ENCODE measurements around the gene TNFAIP3.

TNFAIP3 gene

DNA sequence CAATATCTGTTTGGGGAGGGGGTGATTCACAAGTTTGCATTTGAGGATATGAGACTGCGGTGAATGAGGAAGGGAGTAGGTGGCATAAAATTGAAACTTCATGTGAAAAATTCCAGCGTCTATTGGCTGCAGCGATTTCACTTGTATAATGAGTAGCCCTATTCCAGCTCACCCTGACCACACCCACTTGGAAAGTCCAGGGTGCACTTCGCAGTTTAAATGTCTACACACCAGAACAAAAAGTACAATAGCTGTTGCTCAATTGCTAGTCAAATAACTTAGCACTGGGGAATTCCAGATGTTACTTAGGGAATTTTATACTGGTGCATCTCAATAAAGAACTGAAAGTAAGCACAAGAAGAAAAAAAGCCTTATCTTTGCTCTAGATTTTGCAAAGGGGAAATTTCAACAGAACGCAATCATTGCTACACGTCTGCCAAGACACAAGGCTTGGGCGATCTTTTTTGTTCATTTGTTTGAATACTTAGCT, 6.3 kb downstream of the TNFAIP3 start:
- no peak for DNase-seq (ENCODE audit: low read depth)
- no peak overlapping the region for H3K4me3 ChIP-seq (ENCODE audit: low read length)
- TF ChIP-seq CTCF (conservative IDR thresholded peaks at IDR 0.05; ENCODE audit: low read depth, low read length) = no peak

GRCh38 chr6:137874204-137875057, 7.4 kb downstream of the TNFAIP3 start:
- no peak for TF ChIP-seq CTCF (conservative IDR thresholded peaks at IDR 0.05; ENCODE audit: low read depth, low read length)
- no peak for DNase-seq (ENCODE audit: low read depth)
- H3K4me3 ChIP-seq (ENCODE audit: low read length) = no peak overlapping the region

DNA sequence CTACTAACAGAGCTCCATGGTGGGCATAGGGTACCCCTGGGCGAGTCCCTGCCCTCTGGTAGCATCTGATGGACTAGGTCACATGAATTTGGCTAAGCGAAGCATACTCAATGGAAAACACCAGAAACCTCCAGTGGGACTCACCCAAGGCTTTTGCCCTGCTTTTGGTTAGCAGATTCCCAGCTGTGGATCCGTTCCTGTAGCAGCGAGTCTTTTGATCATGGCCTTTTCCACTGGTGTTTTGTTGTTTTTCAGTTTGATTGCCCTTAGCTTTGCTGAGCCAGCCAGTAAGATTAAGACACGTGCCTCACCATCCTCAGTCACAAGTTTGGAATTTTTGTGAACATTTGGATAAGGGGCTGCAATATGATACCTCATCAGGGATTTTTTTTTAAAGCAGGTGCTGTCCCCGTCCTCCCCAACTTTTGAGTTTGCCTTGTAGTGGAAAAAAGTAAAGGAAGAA, 8.0 kb downstream of the TNFAIP3 start:
- no peak for TF ChIP-seq CTCF (conservative IDR thresholded peaks at IDR 0.05; ENCODE audit: low read depth, low read length)
- no peak for DNase-seq (ENCODE audit: low read depth)

GRCh38 chr6:137875606-137876005, 8.5 kb downstream of the TNFAIP3 start:
- H3K4me3 ChIP-seq (ENCODE audit: low read length) = no peak overlapping the region
- no peak for TF ChIP-seq CTCF (conservative IDR thresholded peaks at IDR 0.05; ENCODE audit: low read depth, low read length)
- DNase-seq (ENCODE audit: low read depth) = no peak

More for the DNA sequence above, 8.0 kb downstream of the TNFAIP3 start:
- no peak overlapping the region for H3K4me3 ChIP-seq (ENCODE audit: low read length)

DNA sequence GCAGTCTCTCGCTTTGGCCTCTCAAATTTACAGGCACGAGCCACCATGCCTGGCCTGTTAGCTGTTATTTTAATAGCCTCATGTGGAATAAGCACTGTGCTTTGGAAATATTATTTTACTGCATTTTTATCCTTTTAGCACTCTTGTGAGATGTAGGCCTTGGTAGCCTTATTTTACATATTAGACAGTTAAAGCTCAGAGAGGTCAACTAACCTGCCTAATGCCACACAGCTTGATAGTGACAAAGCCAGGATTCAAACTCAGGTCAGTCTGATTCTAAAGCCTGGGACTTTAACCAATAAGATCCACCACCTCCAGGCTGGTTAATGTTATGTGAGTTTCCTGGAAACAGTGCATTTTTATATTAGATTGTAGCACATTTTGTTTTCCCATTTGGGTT, 9.5 kb downstream of the TNFAIP3 start:
- DNase-seq (ENCODE audit: low read depth) = no peak
- no peak overlapping the region for H3K4me3 ChIP-seq (ENCODE audit: low read length)
- TF ChIP-seq CTCF (conservative IDR thresholded peaks at IDR 0.05; ENCODE audit: low read depth, low read length) = no peak

DNA sequence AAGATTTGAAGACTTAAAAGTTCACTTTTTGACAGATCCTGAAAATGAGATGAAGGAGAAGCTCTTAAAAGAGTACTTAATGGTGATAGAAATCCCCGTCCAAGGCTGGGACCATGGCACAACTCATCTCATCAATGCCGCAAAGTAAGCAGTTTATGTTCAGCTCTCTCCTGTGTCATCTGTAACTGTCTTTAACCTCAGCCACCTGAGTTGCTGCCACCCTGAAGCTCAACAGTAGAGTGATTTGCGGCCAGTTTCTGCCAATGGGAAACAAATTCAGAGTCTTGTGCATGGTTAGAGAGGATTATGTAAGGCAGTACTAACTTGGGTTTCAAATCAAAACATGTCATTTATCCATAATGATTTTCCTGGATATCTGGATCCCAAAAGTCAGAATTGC, 10.1 kb downstream of the TNFAIP3 start:
- no peak for DNase-seq (ENCODE audit: low read depth)
- no peak overlapping the region for H3K4me3 ChIP-seq (ENCODE audit: low read length)
- TF ChIP-seq CTCF (conservative IDR thresholded peaks at IDR 0.05; ENCODE audit: low read depth, low read length) = no peak

DNA sequence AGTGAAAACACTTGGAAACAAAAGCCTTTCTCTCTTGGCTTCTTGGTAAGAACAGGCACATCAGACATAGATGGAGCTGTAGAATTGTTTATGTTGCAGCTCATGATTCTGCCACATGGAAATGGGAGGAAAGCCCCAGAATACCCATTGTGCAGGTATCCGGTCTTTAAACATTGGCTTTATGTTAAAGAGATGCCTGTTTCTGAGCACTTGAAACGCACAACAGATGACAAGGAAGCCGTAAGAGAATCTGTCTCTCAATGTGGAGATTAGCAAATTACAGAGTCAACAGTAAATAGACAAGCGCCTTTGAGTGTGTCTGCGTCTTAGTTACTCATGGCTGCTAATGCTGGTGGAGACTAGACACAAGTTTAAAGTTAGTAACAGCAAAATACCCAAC, 10.5 kb downstream of the TNFAIP3 start:
- H3K4me3 ChIP-seq (ENCODE audit: low read length) = no peak overlapping the region
- TF ChIP-seq CTCF (conservative IDR thresholded peaks at IDR 0.05; ENCODE audit: low read depth, low read length) = no peak

More for the DNA sequence above, 10.5 kb downstream of the TNFAIP3 start:
- DNase-seq (ENCODE audit: low read depth) = no peak
